Keratinocyte (primary cell): ENCODE results near the gene GFPT2. TPM values are rescaled to one million over a fixed set of nuclear protein-coding genes. Genes with fewer than 3 reads are reported as not detected.

Source experiments
- DNase-seq: peaks from one replicate; pipeline ENCODE4 v3.0.0-alpha.2; 2011; ENCODE audit warnings: low read depth, missing footprints, low spot score
- FAIRE-seq: peaks from 2 replicates; lab custom pipeline; 2011; peaks lifted over from hg19 to GRCh38; lab: Jason Lieb, UNC
- H2AFZ ChIP-seq: 2 replicates; pipeline ENCODE4 v1.6.0; 2012; ENCODE audit warnings: low read length, control low read depth, inconsistent platforms; ENCODE audit not compliant: control insufficient read depth
- H3K27ac ChIP-seq: 2 replicates; pipeline ENCODE4 v1.5.1; 2011; ENCODE audit warnings: low read length; ENCODE audit not compliant: control insufficient read depth, insufficient read depth
- H3K27me3 ChIP-seq: 3 replicates; pipeline ENCODE4 v1.6.0; 2011; ENCODE audit warnings: low read length; ENCODE audit not compliant: control insufficient read depth, insufficient read depth; ENCODE audit errors: extremely low read depth
- H3K36me3 ChIP-seq, 2 experiments: 2 replicates in 1 of 2; 3 replicates in 1 of 2; pipeline ENCODE4 v1.5.1; 2011; ENCODE audit warnings: low read length in 2 of 2, mild to moderate bottlenecking in 1 of 2; ENCODE audit not compliant: control insufficient read depth in 2 of 2, insufficient read depth in 2 of 2; ENCODE audit errors: extremely low read depth in 1 of 2
- H3K4me1 ChIP-seq: 3 replicates; pipeline ENCODE4 v1.5.1; 2011; ENCODE audit warnings: low read length; ENCODE audit not compliant: control insufficient read depth, insufficient read depth; ENCODE audit errors: extremely low read depth
- H3K4me2 ChIP-seq: 3 replicates; pipeline ENCODE4 v1.6.0; 2011; ENCODE audit warnings: low read depth, low read length; ENCODE audit not compliant: control insufficient read depth, insufficient read depth; ENCODE audit errors: extremely low read depth
- H3K4me3 ChIP-seq, 3 experiments: fragments of 200-600 bp in 1 of 3; sonication (generic) in 1 of 3; 2 replicates in 2 of 3; 3 replicates in 1 of 3; pipeline ENCODE4 v1.5.1; 2011 to 2016; ENCODE audit warnings: low read length in 3 of 3, mild to moderate bottlenecking in 3 of 3, control low read depth in 2 of 3, inconsistent platforms in 1 of 3, low read depth in 1 of 3, mixed read lengths in 1 of 3, mixed run types in 1 of 3, moderate library complexity in 1 of 3; ENCODE audit not compliant: control insufficient read depth in 2 of 3, insufficient read depth in 2 of 3; ENCODE audit errors: extremely low read depth in 1 of 3
- H3K79me2 ChIP-seq: 2 replicates; pipeline ENCODE4 v1.6.0; 2012; ENCODE audit warnings: low read length; ENCODE audit not compliant: control insufficient read depth, insufficient read depth
- H3K9ac ChIP-seq: 3 replicates; pipeline ENCODE4 v1.6.0; 2011; ENCODE audit warnings: low read length; ENCODE audit not compliant: control insufficient read depth, insufficient read depth; ENCODE audit errors: extremely low read depth
- H3K9me1 ChIP-seq: 3 replicates; pipeline ENCODE4 v1.6.0; 2011; ENCODE audit warnings: low read length; ENCODE audit not compliant: control insufficient read depth, insufficient read depth; ENCODE audit errors: extremely low read depth
- H3K9me3 ChIP-seq: 2 replicates; pipeline ENCODE4 v1.5.1; 2012; ENCODE audit warnings: low read depth, low read length; ENCODE audit not compliant: control insufficient read depth
- H4K20me1 ChIP-seq: 3 replicates; pipeline ENCODE4 v1.6.0; 2011; ENCODE audit warnings: low read length; ENCODE audit not compliant: control insufficient read depth, insufficient read depth; ENCODE audit errors: extremely low read depth
- CTCF ChIP-seq, 3 experiments: IDR thresholded peaks in 1 of 3; conservative IDR thresholded peaks in 1 of 3; optimal IDR thresholded peaks in 1 of 3; 2 replicates in 2 of 3; 3 replicates in 1 of 3; pipeline versions ENCODE3 to v1.5.1; 2011; ENCODE audit warnings: low read length in 3 of 3, mild to moderate bottlenecking in 3 of 3, moderate library complexity in 2 of 3, control low read depth in 1 of 3, inconsistent platforms in 1 of 3; ENCODE audit not compliant: insufficient read depth in 2 of 3; ENCODE audit errors: extremely low read depth in 1 of 3
- EZH2 ChIP-seq: IDR thresholded peaks from one replicate; pipeline ENCODE4 v1.6.1; 2012; ENCODE audit warnings: inconsistent platforms, mild to moderate bottlenecking, low read length, moderate library complexity
- dilution Hi-C: fragments of 300-500 bp; cut with MboI; formaldehyde crosslinking; loops from one replicate; pipeline ENCODE4 v1.7.0; 2020; ENCODE audit warnings: low sequenced_read_pairs; ENCODE audit not compliant: extremely low pct_ligation_motif_present
- polyA plus RNA-seq, 5 experiments: library from polyadenylated mRNA; depleted of rRNA in 3 of 5; stranded (reverse) in 3 of 5; stranded (forward) in 1 of 5; unstranded in 1 of 5; fragments of >200 nt; gene quantifications; 1 replicate in 1 of 5; 2 replicates in 3 of 5; 3 replicates in 1 of 5; pipeline versions ENCODE4 v1.2.1 to v1.2.3, GENCODE V29; 2011 to 2012; ENCODE audit warnings: missing spikeins in 2 of 5, low read depth in 1 of 5, low replicate concordance in 1 of 5

GFPT2 gene
- polyA plus RNA-seq, 1 donor (not counting 4 experiments of a cell fraction or from before 2014, with no cell fraction given): not detected

GRCh38 chr5:180378438-180379344, 25.6 kb upstream of the GFPT2 start:
- dilution Hi-C loops: no loop called here
- H3K9me1 ChIP-seq: no peaks in the 10 kb centered on the region
- H3K27me3 ChIP-seq: peaks cover 11% of the 10 kb centered on the region
- no peaks in the 10 kb centered on the region for H3K4me1 ChIP-seq
- H2AFZ ChIP-seq: no peak overlapping the region
- no peaks in the 10 kb centered on the region for H3K36me3 ChIP-seq
- H3K27ac ChIP-seq: no peak overlapping the region
- H3K9me3 ChIP-seq: no peaks in the 10 kb centered on the region
- DNase-seq: no peak
- H4K20me1 ChIP-seq: no peaks in the 10 kb centered on the region
- no peak for TF ChIP-seq CTCF (optimal IDR thresholded peaks at IDR 0.05 in 1 of 3, IDR thresholded peaks at IDR 0.05 in 1 of 3, conservative IDR thresholded peaks at IDR 0.05 in 1 of 3; ENCODE audit: extremely low read depth in 1 of 3, insufficient read depth in 2 of 3, low read length in 3 of 3)
- TF ChIP-seq EZH2: no peak
- FAIRE-seq: no peak
- H3K9ac ChIP-seq: no peak overlapping the region
- H3K4me3 ChIP-seq: no peak overlapping the region
- no peaks in the 10 kb centered on the region for H3K79me2 ChIP-seq
- H3K4me2 ChIP-seq: no peak overlapping the region

DNA sequence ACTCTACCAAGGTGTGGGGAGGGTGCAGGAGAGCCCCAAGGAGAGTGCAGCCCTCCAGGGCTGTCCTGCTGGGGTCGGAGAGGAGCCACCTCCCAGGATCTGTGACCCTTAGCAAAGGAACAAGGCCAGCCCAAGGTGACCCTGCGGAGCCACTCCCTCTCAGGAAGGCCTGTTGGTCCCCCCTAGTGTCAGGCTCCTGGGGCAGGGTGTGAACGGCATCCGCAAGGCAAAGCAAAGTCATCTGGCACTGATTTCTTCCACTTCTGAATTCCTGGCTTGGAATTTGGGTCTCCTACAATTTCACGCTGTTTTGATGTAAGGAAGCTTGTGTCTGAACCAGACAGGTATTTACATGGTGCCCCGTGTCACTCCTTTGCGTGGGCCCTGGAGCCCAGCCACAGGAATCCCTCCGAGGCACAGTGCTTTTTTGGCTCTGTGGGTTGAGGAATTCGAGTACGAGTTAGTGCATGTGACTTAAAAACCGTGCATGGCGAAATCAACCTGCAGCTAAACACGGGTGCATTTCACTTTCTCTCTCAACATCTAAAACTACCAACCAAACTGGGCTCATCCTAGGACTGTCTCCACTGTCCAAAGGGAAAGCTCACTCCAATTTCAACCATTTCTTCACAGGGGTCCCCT, 24.5 kb upstream of the GFPT2 start:
- TF ChIP-seq CTCF (optimal IDR thresholded peaks at IDR 0.05 in 1 of 3, IDR thresholded peaks at IDR 0.05 in 1 of 3, conservative IDR thresholded peaks at IDR 0.05 in 1 of 3; ENCODE audit: extremely low read depth in 1 of 3, insufficient read depth in 2 of 3, low read length in 3 of 3): no peak
- TF ChIP-seq EZH2: no peak
- H3K9ac ChIP-seq: no peak overlapping the region
- dilution Hi-C loops: no loop called here
- no peaks in the 10 kb centered on the region for H4K20me1 ChIP-seq
- peaks cover 11% of the 10 kb centered on the region for H3K27me3 ChIP-seq
- H3K79me2 ChIP-seq: no peaks in the 10 kb centered on the region
- FAIRE-seq: no peak
- no peak overlapping the region for H3K27ac ChIP-seq
- no peaks in the 10 kb centered on the region for H3K4me1 ChIP-seq
- DNase-seq: no peak
- H3K36me3 ChIP-seq: no peaks in the 10 kb centered on the region
- H3K9me3 ChIP-seq: no peaks in the 10 kb centered on the region
- H3K9me1 ChIP-seq: no peaks in the 10 kb centered on the region
- no peak overlapping the region for H2AFZ ChIP-seq
- H3K4me3 ChIP-seq: no peak overlapping the region
- H3K4me2 ChIP-seq: no peak overlapping the region
